ENCODE results near the gene BLVRA.

GRCh38 chr7:43761382-43761781, 2.9 kb downstream of the BLVRA start:
- TF ChIP-seq CTCF (IDR thresholded peaks at IDR 0.05; ENCODE audit: low read depth, low read length) (no peak), EZH2phosphoT487 (IDR thresholded peaks at IDR 0.05; ENCODE audit: low read depth) (no peak)

Data from OCI-LY3 (cell line).